ENCODE results near the gene TSHR. TPM values are rescaled to one million over a fixed set of nuclear protein-coding genes. Genes with fewer than 3 reads are reported as not detected.

The TSHR gene
- total RNA-seq, 1 experiment from 2014 or later = not detected

- no peaks in the 10 kb centered on the region for H3K36me3 Mint-ChIP-seq (ENCODE audit: insufficient read depth in 1 of 3, low read depth in 3 of 3)
- H3K27me3 ChIP-seq (ENCODE audit: insufficient read depth, low read length) = no peaks in the 10 kb centered on the region
- no peak overlapping the region for H2BK20ac ChIP-seq (ENCODE audit: low read depth, low read length, poor library complexity, severe bottlenecking)
- H3K27ac ChIP-seq (ENCODE audit: insufficient read length, low read depth, low read length) = no peak overlapping the region
- H2BK5ac ChIP-seq (ENCODE audit: insufficient read length, low read length) = no peak overlapping the region
- H3K79me2 ChIP-seq (ENCODE audit: insufficient read depth, low read length) = no peaks in the 10 kb centered on the region
- no peak overlapping the region for H2BK120ac ChIP-seq (ENCODE audit: low read depth, low read length, poor library complexity, severe bottlenecking)
- H3K4me2 ChIP-seq (ENCODE audit: insufficient read depth, insufficient read length, low read length) = no peak overlapping the region
- peaks cover 11 to 16% of the 10 kb centered on the region in 2 experiments; a peak in 3 of 5 replicates for H3K9me3 Mint-ChIP-seq
- no peak overlapping the region for H3K14ac ChIP-seq (ENCODE audit: insufficient read depth, low read length)
- TF ChIP-seq CTCF (conservative IDR thresholded peaks at IDR 0.05) = no peak
- H4K91ac ChIP-seq (ENCODE audit: insufficient read length, low read depth, low read length) = no peak overlapping the region
- H3K4me1 Mint-ChIP-seq = no peaks in the 10 kb centered on the region
- H2AK5ac ChIP-seq (ENCODE audit: insufficient read length, low read length) = no peak overlapping the region
- DNase-seq = no peak
- no peak overlapping the region for H4K8ac ChIP-seq (replicated peaks; ENCODE audit: insufficient read length, low read depth, low read length)
- H3K23ac ChIP-seq (ENCODE audit: insufficient read length, low read depth, low read length) = no peak overlapping the region
- no peak overlapping the region for H3K56ac ChIP-seq (ENCODE audit: insufficient read length, low read depth, low read length)
- H2BK15ac ChIP-seq (ENCODE audit: low read depth, low read length) = no peak overlapping the region
- H4K5ac ChIP-seq (ENCODE audit: insufficient read length, low read depth, low read length) = no peak overlapping the region
- WGBS (ENCODE audit: extremely low coverage, insufficient read length, low lambda C conversion rate) = no CpG with 5 or more reads among the region's 1 CpG
- no peak overlapping the region for H3T11ph ChIP-seq (ENCODE audit: low read length)
- H3K9ac ChIP-seq (ENCODE audit: extremely low read depth, insufficient read length, low read length) = no peak overlapping the region
- no peak overlapping the region for H3K18ac ChIP-seq (ENCODE audit: insufficient read length, low read depth, low read length)
- no peaks in the 10 kb centered on the region for H3K79me1 ChIP-seq (ENCODE audit: insufficient read depth, low read depth, low read length, poor library complexity, severe bottlenecking)
- no peaks in the 10 kb centered on the region for H3K9me3 ChIP-seq (ENCODE audit: control insufficient read depth, low read depth, low read length)
- H3K23me2 ChIP-seq (ENCODE audit: insufficient read length, low read depth, low read length, poor library complexity, severe bottlenecking) = no peaks in the 10 kb centered on the region
- H4K20me1 ChIP-seq (ENCODE audit: control insufficient read depth, insufficient read depth, insufficient read length) = no peaks in the 10 kb centered on the region
- no peak overlapping the region for H3K4ac ChIP-seq (ENCODE audit: low read depth, low read length)
- no peaks in the 10 kb centered on the region; the same call in 1 of the 2 replicates for H3K27me3 Mint-ChIP-seq (ENCODE audit: low read depth)
- H3K4me3 Mint-ChIP-seq = no peak overlapping the region
- no peak overlapping the region for H3K27ac Mint-ChIP-seq
- H2AFZ ChIP-seq (ENCODE audit: low read length) = no peak overlapping the region
- H2BK12ac ChIP-seq (ENCODE audit: insufficient read length, low read depth, low read length) = no peak overlapping the region
- no peaks in the 10 kb centered on the region for H3K4me1 ChIP-seq (ENCODE audit: insufficient read depth, low read length)
These were observed 87.0 kb downstream of the TSHR start for GRCh38 chr14:81042438-81042837.

All from H9 (cell line).